NCI-H1930 (cell line): Measurements from ENCODE around the gene FRMPD4.
A peak's percentile ranks its signal among the peaks of the same experiment; 100 is the strongest.

Source experiments
- DNase-seq, 2 experiments: peaks; one replicate each; lab custom pipeline; 2025; lab: John Stamatoyannopoulos, UW

The FRMPD4 gene

GRCh38 chrX:12661464-12661863 lies 523.2 kb downstream of the FRMPD4 start:
- no peak for DNase-seq

DNA sequence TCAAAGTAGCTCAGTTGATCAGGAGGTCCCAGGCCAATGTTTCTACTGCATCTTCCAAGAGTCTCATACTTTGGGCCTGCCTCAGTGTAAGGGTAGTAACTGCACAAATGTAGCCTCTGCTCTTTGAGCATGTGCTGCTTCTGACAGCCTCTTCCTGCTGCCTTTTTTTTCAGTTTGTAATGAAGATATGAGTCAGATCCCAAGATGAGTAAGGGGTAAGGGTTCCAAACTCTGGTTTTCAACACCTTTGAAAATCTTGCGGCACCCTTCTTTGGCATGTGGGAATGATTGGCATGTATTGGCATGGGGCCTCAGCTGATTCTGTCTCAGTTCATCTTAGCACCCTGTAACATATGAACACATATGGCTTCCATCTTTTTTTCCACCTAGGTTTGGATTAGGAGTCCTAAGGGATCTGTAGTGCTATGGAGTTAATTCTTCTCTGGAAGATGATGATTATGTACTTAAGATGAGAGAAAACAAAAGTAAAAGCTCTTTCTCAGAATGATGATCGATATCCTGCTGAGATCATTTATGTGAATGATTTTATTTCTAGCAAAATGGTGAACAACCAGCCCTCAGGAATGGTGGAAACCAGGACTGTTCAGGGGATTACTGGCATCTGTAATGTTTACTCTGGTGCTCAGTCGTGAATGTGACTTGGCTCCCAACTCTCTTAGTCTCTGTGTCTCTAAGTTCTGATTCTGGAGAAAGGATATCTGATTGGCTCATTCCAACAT lies 534.3 kb downstream of the FRMPD4 start:
- no peak for DNase-seq

DNA sequence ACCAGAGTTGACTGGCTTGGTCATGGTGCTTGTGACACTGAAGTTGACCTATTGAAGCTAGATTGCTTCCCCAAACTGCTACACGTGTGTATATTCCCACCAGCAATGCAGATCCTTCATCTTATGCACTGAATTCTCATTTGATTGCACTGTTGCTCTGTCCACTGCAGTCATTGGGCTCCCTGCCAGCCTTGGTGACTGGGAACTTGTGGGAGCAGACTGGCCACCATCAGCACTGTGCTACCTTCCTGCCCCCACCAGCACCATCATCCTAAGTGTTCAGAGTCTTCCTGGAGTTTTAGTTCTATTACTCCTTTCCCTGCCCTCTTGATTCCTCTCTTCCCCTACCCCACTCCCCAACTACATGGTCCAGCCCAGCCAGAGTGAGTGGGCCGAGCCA lies 535.2 kb downstream of the FRMPD4 start:
- DNase-seq = no peak

- DNase-seq = no peak
Measured at GRCh38 chrX:12679522-12679921, 541.2 kb downstream of the FRMPD4 start.

DNA sequence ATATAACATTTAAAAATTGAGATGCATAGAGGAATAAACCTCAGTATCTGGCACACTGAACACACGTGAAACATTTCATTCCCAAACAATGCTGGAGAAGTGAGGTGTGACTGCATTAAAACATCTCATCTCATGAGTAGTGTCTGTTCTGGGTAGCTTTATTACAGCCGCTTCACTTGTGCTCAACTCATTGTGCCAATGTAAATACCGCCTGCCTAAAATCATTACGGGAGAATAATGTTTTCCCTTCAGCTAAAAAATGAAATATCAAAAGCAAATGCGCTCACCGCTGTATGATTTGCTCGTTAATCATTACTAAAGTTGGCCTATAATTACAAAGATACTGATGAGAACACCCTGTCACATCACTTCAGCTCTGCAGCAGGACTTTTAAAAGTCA lies 542.8 kb downstream of the FRMPD4 start:
- DNase-seq = no peak

DNA sequence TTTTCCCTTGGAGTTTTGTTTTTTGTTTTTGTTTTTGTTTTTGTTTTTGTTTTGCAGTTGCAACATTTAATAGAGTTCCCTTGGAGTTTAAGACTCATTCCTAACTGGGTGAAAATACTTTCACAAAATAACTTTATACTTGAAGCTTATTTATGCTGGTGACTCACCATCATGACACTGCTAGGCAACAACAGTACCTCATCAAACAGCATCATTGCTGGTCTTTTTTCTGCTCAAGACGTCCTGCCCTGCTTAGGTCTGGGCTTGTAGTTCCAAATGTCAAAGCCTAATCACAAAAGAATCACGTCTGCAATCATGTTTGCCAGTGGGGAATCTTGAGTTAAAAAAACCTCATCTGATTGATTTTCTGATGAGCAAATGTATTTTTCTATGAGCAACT lies 547.3 kb downstream of the FRMPD4 start:
- no peak for DNase-seq

DNA sequence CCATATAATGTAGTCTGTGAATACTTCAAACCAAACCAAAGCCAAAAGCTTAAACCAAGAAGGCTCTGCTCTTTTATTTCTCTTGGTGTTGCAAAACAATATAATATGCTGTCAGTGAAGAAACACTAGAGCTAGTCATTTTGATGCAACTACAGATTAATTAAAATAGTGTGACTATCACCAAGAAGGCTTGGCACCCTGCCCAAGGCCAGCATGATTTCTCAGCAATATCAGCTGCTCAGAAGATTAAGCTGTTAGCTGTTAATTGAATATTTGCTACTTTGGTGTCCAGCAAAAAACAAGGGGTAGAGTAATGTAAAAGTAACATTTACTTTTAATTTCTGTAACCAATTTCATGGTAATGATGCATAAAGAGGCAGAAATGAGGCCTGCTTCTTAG lies 548.1 kb downstream of the FRMPD4 start:
- no peak for DNase-seq

DNA sequence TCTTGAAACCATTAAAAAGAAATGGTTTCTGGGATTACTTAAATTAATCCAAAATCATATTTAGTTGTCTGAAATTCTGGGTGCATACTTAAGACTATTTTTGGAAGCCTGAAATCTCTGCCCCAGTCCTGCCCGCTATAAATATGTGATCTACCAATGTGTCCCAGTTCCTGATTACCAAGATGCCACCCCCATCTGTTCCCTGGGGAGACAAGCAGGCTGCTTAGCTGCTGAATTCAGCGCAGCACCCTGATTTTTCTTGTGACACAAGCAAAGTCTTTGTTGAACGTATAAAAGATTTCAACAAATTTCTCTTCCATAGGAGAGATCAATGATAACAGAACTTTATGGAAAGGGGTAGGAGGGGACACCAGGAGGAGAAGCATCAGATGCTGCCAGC lies 552.4 kb downstream of the FRMPD4 start:
- no peak for DNase-seq

DNA sequence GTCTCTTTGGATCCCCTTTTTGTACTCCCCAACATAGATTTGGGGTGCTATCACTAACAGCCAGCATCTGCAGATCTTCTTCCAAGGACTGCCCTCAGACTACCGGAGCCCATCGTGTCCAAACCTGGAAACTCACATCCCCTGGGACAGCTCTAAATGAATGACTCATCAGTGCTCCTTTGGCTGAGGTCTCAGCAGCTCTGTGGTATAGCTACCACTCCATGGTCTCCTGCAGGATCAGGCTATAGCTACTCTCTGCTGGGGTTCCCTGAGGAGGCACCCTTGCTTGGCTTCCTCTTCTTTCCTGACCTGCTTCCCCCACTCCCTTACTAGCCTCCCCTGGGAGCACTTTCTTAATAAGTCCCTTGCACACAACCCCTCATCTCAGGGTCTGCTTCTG lies 555.5 kb downstream of the FRMPD4 start:
- DNase-seq = no peak

DNA sequence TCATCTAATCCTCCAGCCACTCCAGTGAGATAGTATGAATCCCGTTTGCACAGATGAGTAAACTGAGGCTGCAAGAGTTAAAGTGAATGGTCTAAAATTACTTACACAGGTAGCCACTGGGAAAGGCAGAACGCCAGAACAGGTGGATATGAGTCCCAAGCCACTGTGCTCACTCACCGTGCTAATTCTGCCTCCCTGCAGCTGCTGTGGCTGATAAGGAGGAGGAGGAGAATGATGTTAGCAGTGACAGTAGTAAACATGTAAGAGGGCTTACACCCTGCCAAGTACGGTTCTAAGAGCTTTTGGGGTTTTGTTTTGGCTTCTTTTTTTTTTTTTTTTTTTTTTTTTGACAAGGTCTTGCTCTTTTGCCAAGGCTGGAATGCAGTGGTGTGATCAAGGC lies 562.5 kb downstream of the FRMPD4 start:
- no peak for DNase-seq

DNA sequence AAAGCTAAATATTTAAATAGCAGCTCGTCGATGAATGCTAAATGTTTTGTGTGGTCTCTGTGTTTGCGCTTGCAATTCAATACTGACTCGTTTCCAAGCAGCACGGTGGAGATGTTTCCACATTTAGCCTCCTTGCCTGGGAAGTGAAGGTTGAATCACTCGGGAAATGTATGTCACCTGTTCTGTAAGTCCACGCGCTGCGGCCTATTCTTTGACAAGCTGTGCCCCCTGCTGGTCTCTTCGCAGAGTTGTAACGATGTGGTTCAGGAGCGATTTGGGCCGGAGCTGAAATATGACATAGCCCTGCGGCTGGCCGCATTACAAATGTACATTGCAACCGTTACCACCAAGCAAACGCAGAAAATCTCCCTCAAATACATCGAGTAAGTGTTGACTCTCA lies 563.4 kb downstream of the FRMPD4 start:
- DNase-seq = peak; percentile 45 to 61

- DNase-seq = no peak
Measured at GRCh38 chrX:12702509-12703091, 564.3 kb downstream of the FRMPD4 start.

DNA sequence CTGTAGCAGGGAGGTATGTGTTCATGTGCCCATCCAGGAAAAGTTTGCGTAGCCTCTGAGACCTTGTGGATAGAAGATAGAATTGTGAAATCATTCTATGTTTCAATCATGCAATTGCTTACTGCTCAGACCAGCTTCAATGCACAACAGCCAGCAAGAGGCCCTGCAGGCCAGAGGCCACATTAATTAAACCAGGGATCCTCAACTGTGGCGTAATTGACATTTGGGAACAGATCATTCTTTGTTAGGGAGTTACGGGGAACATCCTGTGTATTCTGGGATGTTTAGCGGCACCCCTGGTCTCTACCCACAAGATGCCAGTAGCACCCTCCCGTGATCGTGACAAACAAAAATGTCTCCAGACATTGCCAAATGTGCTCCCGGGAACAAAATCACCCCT lies 566.4 kb downstream of the FRMPD4 start:
- no peak for DNase-seq

- no peak for DNase-seq
Measured at GRCh38 chrX:12709047-12709446, 570.8 kb downstream of the FRMPD4 start.

GRCh38 chrX:12711435-12712040 lies 573.3 kb downstream of the FRMPD4 start:
- DNase-seq = no peak

GRCh38 chrX:12716574-12716973 lies 578.3 kb downstream of the FRMPD4 start:
- DNase-seq = no peak

DNA sequence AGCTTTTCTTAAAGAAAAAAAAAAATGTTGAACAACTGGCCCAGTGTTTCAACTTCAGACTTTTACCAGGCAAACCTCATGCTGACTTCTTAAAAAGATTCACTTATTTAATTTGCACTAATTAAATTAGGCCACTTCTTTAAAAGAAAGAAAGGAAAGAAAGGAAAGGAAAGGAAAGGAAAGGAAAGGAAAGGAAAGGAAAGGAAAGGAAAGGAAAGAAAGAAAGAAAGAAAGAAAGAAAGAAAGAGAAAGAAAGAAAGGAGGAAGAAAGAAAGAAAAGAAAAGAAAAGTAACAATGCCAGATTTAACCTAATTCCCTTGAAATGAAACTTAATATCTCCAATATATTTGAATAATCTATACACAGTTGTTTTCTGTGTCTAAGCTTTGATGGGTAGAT lies 581.6 kb downstream of the FRMPD4 start:
- no peak for DNase-seq

GRCh38 chrX:12721042-12721441 lies 582.8 kb downstream of the FRMPD4 start:
- DNase-seq = no peak

- no peak for DNase-seq
Measured at GRCh38 chrX:12722314-12722713, 584.0 kb downstream of the FRMPD4 start.

DNA sequence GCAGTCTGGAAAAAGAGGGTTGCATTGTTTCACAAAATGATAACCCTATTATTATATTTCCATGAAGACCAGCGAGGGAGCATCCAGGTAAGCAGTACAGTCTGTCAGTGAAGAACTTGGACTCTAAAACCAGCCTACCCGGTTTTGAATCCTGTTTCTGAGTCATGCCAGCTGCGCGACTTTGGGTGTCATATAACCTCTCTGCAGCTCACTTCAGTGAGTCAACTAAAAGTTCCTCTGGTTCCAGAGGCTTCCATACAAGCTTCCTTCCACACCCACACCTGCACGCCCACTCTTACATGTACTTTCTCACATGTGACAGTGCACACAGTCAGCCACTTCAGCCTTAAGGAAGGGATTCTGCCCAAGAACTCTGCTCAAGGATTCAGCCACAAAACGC lies 603.1 kb downstream of the FRMPD4 start:
- no peak for DNase-seq

GRCh38 chrX:12747433-12747832 lies 609.2 kb downstream of the FRMPD4 start:
- no peak for DNase-seq

DNA sequence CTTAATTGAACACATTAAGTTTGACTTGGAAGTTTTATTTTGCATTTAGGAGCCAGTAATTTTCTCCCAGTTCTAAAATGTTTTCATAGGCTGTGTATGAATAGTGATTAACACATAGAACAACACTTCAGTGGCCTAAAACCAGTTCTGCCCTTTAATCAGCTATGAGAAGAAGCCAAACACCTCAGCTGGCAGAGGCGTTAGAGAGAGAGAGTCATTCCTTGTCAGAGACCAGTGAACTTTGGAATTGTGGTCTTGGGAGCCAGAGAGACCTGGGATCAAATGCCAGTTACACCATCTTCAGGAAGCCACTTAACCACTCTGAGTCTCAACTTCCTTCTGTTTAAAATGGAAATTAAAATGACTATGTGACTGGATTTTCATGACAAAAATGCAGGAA lies 613.6 kb downstream of the FRMPD4 start:
- DNase-seq = no peak

GRCh38 chrX:12753366-12753765 lies 615.1 kb downstream of the FRMPD4 start:
- no peak for DNase-seq

DNA sequence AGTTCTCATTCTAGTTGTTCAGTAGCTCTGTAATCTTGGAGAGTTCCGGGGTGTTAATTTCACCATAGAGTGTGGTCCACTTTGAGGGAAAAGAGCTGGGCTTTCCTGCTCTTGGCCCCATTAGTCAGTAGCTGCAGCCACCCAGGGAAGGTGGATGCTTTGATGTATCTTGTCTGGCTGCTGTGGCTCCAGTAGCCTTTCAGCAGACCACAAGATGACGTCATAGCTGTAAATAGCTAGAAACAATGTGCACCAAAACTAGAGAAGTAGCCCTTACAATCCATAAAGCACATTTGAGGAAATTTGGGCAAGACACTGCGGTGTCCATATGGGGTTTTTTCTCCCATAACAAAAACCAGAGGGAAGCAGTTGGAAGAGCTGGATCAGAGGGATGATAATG lies 620.0 kb downstream of the FRMPD4 start:
- no peak for DNase-seq
